MM.1S (cell line): Measurements from ENCODE around the gene USP11.

Experiments used
- CTCF ChIP-seq: fragments of 300-600 bp; sonication (generic); IDR thresholded peaks from 2 replicates; pipeline ENCODE4 v1.5.1; 2016; ENCODE audit warnings: antibody characterized with exemption, low read length, mixed read lengths
- EZH2 ChIP-seq: fragments of 300-600 bp; sonication (generic); optimal IDR thresholded peaks from 2 replicates; pipeline ENCODE3; 2017; ENCODE audit warnings: low read depth, mild to moderate bottlenecking, antibody characterized with exemption, low read length, mixed read lengths
- EZH2phosphoT487 ChIP-seq: fragments of 300-600 bp; sonication (generic); IDR thresholded peaks from 2 replicates; pipeline ENCODE4 v1.6.1; 2018; ENCODE audit warnings: antibody characterized with exemption, low read length

DNA sequence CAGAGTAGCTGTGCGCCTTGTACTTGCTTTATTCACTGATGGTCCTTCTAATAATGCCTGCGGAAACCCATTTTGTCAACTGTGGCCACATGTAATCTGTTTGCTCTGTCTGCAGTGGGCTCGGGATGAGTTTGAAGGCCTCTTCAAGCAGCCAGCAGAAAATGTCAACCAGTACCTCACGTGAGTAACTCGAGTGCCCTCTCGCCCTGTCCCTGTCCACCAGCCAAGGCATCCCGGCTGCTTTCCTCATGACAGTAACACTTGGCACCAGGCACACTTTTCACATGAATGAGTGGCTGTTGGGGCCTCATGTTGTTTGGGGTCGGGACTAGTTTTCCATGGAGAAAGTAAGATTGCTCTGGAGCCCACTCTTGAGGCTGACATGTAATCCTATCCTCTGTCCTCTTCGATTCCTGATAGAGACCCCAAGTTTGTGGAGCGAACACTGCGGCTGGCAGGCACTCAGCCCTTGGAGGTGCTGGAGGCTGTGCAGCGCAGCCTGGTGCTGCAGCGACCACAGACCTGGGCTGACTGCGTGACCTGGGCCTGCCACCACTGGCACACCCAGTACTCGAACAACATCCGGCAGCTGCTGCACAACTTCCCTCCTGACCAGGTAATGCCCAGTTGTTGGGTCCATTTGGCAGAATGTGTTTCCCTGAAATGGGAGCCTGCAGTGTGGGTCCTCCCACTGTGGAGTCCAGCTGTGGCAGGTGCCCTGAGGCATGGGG is 23.1 kb upstream of the USP11 start:
- TF ChIP-seq CTCF (no peak), EZH2phosphoT487 (no peak), EZH2 (no peak)
